K562 (cell line): Measurements from ENCODE around the gene UBE3B. TPM values are rescaled to one million over a fixed set of nuclear protein-coding genes. Genes with fewer than 3 reads are reported as not detected.

ENCODE experiments used
- BCL6 ChIP-seq: fragments of 250-450 bp; sonication (Bioruptor Pico); IDR thresholded peaks from 2 replicates; pipeline ENCODE4 v1.4.0; 2020
- COPS2 ChIP-seq: fragments of 450-650 bp; conservative IDR thresholded peaks from 2 replicates; pipeline ENCODE4 v1.6.1; 2016; ENCODE audit warnings: mild to moderate bottlenecking, moderate library complexity
- FOXJ3 ChIP-seq: sonication (generic); formaldehyde crosslinking; IDR thresholded peaks from 2 replicates; pipeline ENCODE4 v1.4.0; 2020; ENCODE audit warnings: mild to moderate bottlenecking, missing genetic modification reagents
- GABPB1 ChIP-seq: sonication (generic); formaldehyde crosslinking; IDR thresholded peaks from 2 replicates; pipeline ENCODE4 v1.8.0; 2022; ENCODE audit warnings: mild to moderate bottlenecking, missing genetic modification reagents
- HEY1 ChIP-seq: fragments of 250-450 bp; sonication (Bioruptor Pico); IDR thresholded peaks from 2 replicates; pipeline ENCODE4 v1.5.0; 2020; ENCODE audit warnings: mild to moderate bottlenecking, moderate library complexity, borderline replicate concordance
- HIVEP1 ChIP-seq: fragments of 250-450 bp; sonication (Bioruptor Pico); IDR thresholded peaks from 2 replicates; pipeline ENCODE4 v1.4.0; 2020; ENCODE audit warnings: mild to moderate bottlenecking
- HNRNPUL1 ChIP-seq: fragments of 200-400 bp; formaldehyde crosslinking; IDR thresholded peaks from 2 replicates; pipeline ENCODE4 v1.6.1; 2017; ENCODE audit warnings: low read length
- MTA1 ChIP-seq: fragments of 450-650 bp; IDR thresholded peaks from 2 replicates; pipeline ENCODE4 v1.6.1; 2017; ENCODE audit warnings: borderline replicate concordance
- PCBP1 ChIP-seq: fragments of 200-400 bp; formaldehyde crosslinking; IDR thresholded peaks from 2 replicates; pipeline ENCODE4 v1.6.1; 2018; ENCODE audit warnings: mild to moderate bottlenecking, low read depth, low read length; ENCODE audit not compliant: poor library complexity, severe bottlenecking
- POU5F1 ChIP-seq: fragments of 150-350 bp; IDR thresholded peaks from 2 replicates; pipeline ENCODE4 v1.6.1; 2014; ENCODE audit warnings: borderline replicate concordance, low read length, low read depth, mild to moderate bottlenecking; ENCODE audit not compliant: partially characterized antibody
- RHOXF2B ChIP-seq: fragments of 250-450 bp; sonication (Bioruptor Pico); conservative IDR thresholded peaks from 2 replicates; pipeline ENCODE4 v1.5.1; 2021
- SLC30A9 ChIP-seq: fragments of 250-450 bp; sonication (Bioruptor Pico); IDR thresholded peaks from 2 replicates; pipeline ENCODE4 v1.8.0; 2022; ENCODE audit warnings: mild to moderate bottlenecking, moderate library complexity
- SREBF2 ChIP-seq: sonication (generic); formaldehyde crosslinking; IDR thresholded peaks from 2 replicates; pipeline ENCODE4 v1.4.0; 2020; ENCODE audit warnings: mild to moderate bottlenecking, missing genetic modification reagents
- TCF7L2 ChIP-seq: fragments of 150-350 bp; IDR thresholded peaks from 2 replicates; pipeline ENCODE4 v1.6.1; 2016; ENCODE audit warnings: low read depth, mild to moderate bottlenecking, low read length, moderate library complexity
- YBX1 ChIP-seq: fragments of 450-650 bp; IDR thresholded peaks from 2 replicates; pipeline ENCODE4 v1.7.1; 2016; ENCODE audit warnings: mild to moderate bottlenecking
- ZC3H8 ChIP-seq: fragments of 450-650 bp; IDR thresholded peaks from 2 replicates; pipeline ENCODE4 v1.6.1; 2017
- ZNF165 ChIP-seq: fragments of 250-450 bp; sonication (Bioruptor Pico); IDR thresholded peaks from 2 replicates; pipeline ENCODE4 v1.4.0; 2020; ENCODE audit warnings: borderline replicate concordance
- ZNF174 ChIP-seq: fragments of 250-450 bp; sonication (Bioruptor Pico); IDR thresholded peaks from 2 replicates; pipeline ENCODE4 v1.4.0; 2020; ENCODE audit warnings: mild to moderate bottlenecking
- ZNF175 ChIP-seq: fragments of 200-800 bp; sonication (Bioruptor generic); IDR thresholded peaks from 2 replicates; pipeline ENCODE4 v1.6.1; 2016; ENCODE audit warnings: low read depth, mild to moderate bottlenecking, missing genetic modification characterization, missing compliant biosample characterization
- ZNF24 ChIP-seq: fragments of 450-650 bp; IDR thresholded peaks from 2 replicates; pipeline ENCODE4 v1.6.1; 2016
- ZNF76 ChIP-seq: fragments of 250-450 bp; sonication (Bioruptor Pico); IDR thresholded peaks from 2 replicates; pipeline ENCODE4 v1.4.0; 2020; ENCODE audit warnings: mild to moderate bottlenecking, moderate library complexity, borderline replicate concordance
- polyA plus RNA-seq, 8 experiments: library from polyadenylated mRNA; depleted of rRNA in 4 of 8; stranded (reverse) in 5 of 8; unstranded in 3 of 8; fragments of >200 nt; fragmentation: Nextera tagmentation in 2 of 8; fragmentation: Illumina TruSeq in 1 of 8; extraction: Ambion mirVana in 2 of 8; extraction: Trizol in 1 of 8; gene quantifications; 2 replicates each; pipeline versions ENCODE4 v1.2.1 to v1.2.3, GENCODE V29; 2011 to 2014; ENCODE audit warnings: inconsistent platforms in 1 of 8, missing spikeins in 1 of 8
- total RNA-seq, 7 experiments: library from RNA; depleted of rRNA in 6 of 7; stranded (reverse); fragments of >200 nt in 6 of 7; fragmentation: Illumina TruSeq in 2 of 7; extraction: Trizol in 2 of 7; gene quantifications; 2 replicates each; pipeline versions ENCODE4 v1.2.1 to v1.2.3, GENCODE V29; 2011 to 2021; ENCODE audit warnings: low replicate concordance in 1 of 7
- TF ChIP-seq, protein P1 (sequence below): fragments of 150-350 bp; conservative IDR thresholded peaks from 2 replicates; pipeline ENCODE4 v1.6.1; 2014; ENCODE audit warnings: low read length
- TF ChIP-seq, protein P2 (sequence below): sonication (generic); formaldehyde crosslinking; IDR thresholded peaks from 2 replicates; pipeline ENCODE4 v1.4.0; 2020; ENCODE audit warnings: mild to moderate bottlenecking, missing genetic modification reagents
- TF ChIP-seq, protein P3 (sequence below): fragments of 450-650 bp; IDR thresholded peaks from 2 replicates; pipeline ENCODE4 v1.6.1; 2017; ENCODE audit warnings: antibody characterized with exemption

Gene UBE3B
- total and polyA plus RNA-seq, 9 of the 15 experiments (the other 6 are each of a cell fraction or from before 2014, with no cell fraction given): 7.6 to 23.6 (median 15.5) TPM

DNA sequence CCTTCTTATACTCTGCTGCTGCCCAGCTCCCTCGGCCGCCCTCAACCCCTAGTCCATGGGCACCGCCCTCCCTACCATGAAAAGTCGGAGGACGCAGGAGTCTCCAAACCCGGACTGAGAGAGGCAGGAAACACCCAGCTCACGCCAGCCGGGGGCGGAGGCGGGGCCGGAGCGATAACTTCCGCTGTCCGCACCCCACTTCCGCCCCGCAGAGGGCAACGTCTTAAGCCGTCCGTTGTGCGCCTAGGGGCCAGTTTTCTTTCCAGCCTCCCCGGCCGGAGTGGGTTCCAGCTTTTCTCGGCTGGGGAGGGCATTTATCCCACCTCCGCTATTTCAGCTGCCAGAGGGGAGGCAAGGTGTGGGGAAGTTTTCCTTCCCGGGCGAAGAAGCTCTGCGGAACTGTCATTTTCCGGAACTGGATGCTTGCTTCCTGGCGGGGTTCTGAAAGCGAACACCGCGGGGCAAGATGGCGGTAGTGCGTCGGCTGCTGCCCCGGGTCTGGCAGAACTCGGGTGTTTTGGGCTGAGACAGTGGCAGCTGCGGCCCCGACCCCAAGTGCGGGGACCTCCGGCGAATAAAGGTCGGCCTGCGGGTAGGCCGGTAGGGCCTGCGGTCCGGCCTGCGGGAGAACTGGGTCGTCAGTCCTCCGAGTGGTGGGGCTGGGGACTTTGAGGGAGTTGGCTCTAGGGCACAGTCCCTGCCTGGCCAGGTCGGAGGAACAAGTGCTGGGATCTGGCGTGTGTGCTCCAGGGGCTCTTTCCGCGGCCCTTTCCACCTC lies at the start of gene UBE3B, which contains the start of gene KCTD10 (continued):
- TF ChIP-seq HNRNPUL1: no peak
- TF ChIP-seq POU5F1: no peak
- peak; percentile 15; the same call in 1 of the 2 replicates for TF ChIP-seq HEY1 (CRISPR knock-in tag)
- TF ChIP-seq, protein P1, sequence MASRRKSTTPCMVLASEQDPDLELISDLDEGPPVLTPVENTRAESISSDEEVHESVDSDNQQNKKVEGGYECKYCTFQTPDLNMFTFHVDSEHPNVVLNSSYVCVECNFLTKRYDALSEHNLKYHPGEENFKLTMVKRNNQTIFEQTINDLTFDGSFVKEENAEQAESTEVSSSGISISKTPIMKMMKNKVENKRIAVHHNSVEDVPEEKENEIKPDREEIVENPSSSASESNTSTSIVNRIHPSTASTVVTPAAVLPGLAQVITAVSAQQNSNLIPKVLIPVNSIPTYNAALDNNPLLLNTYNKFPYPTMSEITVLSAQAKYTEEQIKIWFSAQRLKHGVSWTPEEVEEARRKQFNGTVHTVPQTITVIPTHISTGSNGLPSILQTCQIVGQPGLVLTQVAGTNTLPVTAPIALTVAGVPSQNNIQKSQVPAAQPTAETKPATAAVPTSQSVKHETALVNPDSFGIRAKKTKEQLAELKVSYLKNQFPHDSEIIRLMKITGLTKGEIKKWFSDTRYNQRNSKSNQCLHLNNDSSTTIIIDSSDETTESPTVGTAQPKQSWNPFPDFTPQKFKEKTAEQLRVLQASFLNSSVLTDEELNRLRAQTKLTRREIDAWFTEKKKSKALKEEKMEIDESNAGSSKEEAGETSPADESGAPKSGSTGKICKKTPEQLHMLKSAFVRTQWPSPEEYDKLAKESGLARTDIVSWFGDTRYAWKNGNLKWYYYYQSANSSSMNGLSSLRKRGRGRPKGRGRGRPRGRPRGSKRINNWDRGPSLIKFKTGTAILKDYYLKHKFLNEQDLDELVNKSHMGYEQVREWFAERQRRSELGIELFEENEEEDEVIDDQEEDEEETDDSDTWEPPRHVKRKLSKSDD: no peak
- TF ChIP-seq MTA1: 0 out of 2 replicates have a peak, but pooled peaks have one; percentile 33
- no peak for TF ChIP-seq FOXJ3 (CRISPR knock-in tag)
- TF ChIP-seq HIVEP1 (CRISPR knock-in tag): peak; percentile 31; the same call in 1 of the 2 replicates
- TF ChIP-seq, protein P2, sequence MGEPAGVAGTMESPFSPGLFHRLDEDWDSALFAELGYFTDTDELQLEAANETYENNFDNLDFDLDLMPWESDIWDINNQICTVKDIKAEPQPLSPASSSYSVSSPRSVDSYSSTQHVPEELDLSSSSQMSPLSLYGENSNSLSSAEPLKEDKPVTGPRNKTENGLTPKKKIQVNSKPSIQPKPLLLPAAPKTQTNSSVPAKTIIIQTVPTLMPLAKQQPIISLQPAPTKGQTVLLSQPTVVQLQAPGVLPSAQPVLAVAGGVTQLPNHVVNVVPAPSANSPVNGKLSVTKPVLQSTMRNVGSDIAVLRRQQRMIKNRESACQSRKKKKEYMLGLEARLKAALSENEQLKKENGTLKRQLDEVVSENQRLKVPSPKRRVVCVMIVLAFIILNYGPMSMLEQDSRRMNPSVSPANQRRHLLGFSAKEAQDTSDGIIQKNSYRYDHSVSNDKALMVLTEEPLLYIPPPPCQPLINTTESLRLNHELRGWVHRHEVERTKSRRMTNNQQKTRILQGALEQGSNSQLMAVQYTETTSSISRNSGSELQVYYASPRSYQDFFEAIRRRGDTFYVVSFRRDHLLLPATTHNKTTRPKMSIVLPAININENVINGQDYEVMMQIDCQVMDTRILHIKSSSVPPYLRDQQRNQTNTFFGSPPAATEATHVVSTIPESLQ: peak; percentile 62; the same call in 1 of the 2 replicates
- no peak for TF ChIP-seq YBX1
- peak; percentile 52 for TF ChIP-seq PCBP1
- peak; percentile 57; the same call in 1 of the 2 replicates for TF ChIP-seq BCL6 (CRISPR knock-in tag)
- TF ChIP-seq, protein P3, sequence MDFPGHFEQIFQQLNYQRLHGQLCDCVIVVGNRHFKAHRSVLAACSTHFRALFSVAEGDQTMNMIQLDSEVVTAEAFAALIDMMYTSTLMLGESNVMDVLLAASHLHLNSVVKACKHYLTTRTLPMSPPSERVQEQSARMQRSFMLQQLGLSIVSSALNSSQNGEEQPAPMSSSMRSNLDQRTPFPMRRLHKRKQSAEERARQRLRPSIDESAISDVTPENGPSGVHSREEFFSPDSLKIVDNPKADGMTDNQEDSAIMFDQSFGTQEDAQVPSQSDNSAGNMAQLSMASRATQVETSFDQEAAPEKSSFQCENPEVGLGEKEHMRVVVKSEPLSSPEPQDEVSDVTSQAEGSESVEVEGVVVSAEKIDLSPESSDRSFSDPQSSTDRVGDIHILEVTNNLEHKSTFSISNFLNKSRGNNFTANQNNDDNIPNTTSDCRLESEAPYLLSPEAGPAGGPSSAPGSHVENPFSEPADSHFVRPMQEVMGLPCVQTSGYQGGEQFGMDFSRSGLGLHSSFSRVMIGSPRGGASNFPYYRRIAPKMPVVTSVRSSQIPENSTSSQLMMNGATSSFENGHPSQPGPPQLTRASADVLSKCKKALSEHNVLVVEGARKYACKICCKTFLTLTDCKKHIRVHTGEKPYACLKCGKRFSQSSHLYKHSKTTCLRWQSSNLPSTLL: no peak
- TF ChIP-seq SREBF2 (CRISPR knock-in tag): 0 out of 2 replicates have a peak, but pooled peaks have one; percentile 62
- peak; percentile 89; the same call in 1 of the 2 replicates for TF ChIP-seq ZNF76 (CRISPR knock-in tag)
- TF ChIP-seq ZNF24: no peak
- no peak for TF ChIP-seq ZNF175 (CRISPR knock-in tag)
- TF ChIP-seq ZNF165 (CRISPR knock-in tag): no peak
- 0 out of 2 replicates have a peak, but pooled peaks have one; percentile 28 for TF ChIP-seq RHOXF2B
- no peak for TF ChIP-seq SLC30A9
- no peak for TF ChIP-seq COPS2
- 0 out of 2 replicates have a peak, but pooled peaks have one; percentile 77 for TF ChIP-seq ZC3H8
- no peak for TF ChIP-seq TCF7L2
- peak; percentile 99 for TF ChIP-seq GABPB1 (CRISPR knock-in tag)
- no peak for TF ChIP-seq ZNF174 (CRISPR knock-in tag)
